Suprapubic skin (tissue), 4 donors: Measurements from ENCODE around the gene RIMS1. TPM values are rescaled to one million over a fixed set of nuclear protein-coding genes. Genes with fewer than 3 reads are reported as not detected.

Experiments
- DNase-seq, 2 donors: peaks; one replicate each; pipeline ENCODE4 v3.0.0-alpha.2; 2019; ENCODE audit warnings: low spot score in 2 of 2
- H3K27ac ChIP-seq: fragments of 200-600 bp; sonication (generic); one replicate; pipeline ENCODE4 v1.5.1; 2019
- H3K27me3 ChIP-seq: fragments of 200-600 bp; sonication (generic); one replicate; pipeline ENCODE4 v1.5.1; 2019
- H3K36me3 ChIP-seq: fragments of 200-600 bp; sonication (generic); one replicate; pipeline ENCODE4 v1.5.1; 2019
- H3K4me1 ChIP-seq: fragments of 200-600 bp; sonication (generic); one replicate; pipeline ENCODE4 v1.5.1; 2019
- H3K4me3 ChIP-seq: fragments of 200-600 bp; sonication (generic); one replicate; pipeline ENCODE4 v1.5.1; 2019; ENCODE audit warnings: mild to moderate bottlenecking
- H3K9me3 ChIP-seq: fragments of 200-600 bp; sonication (generic); one replicate; pipeline ENCODE4 v1.5.1; 2019
- CTCF ChIP-seq, 2 donors: fragments of 200-600 bp in 1 of 2; fragments of 450-650 bp in 1 of 2; sonication (generic) in 1 of 2; IDR thresholded peaks; one replicate each; pipeline ENCODE4 v1.5.1; 2016 to 2019; ENCODE audit warnings: antibody characterized with exemption in 2 of 2, mild to moderate bottlenecking in 1 of 2, moderate library complexity in 1 of 2
- EP300 ChIP-seq: sonication (generic); formaldehyde crosslinking; IDR thresholded peaks from one replicate; pipeline ENCODE4 v1.6.1; 2017; ENCODE audit warnings: antibody characterized with exemption
- POLR2A ChIP-seq, 2 donors: fragments of 450-650 bp; IDR thresholded peaks; one replicate each; pipeline ENCODE4 v1.6.1; 2017; ENCODE audit warnings: antibody characterized with exemption in 2 of 2, mild to moderate bottlenecking in 2 of 2, moderate library complexity in 2 of 2
- POLR2AphosphoS5 ChIP-seq, 3 donors: sonication (generic); formaldehyde crosslinking; IDR thresholded peaks; one replicate each; pipeline ENCODE4 v1.6.1; 2017; ENCODE audit warnings: antibody characterized with exemption in 3 of 3
- WGBS: methylation state at CpG from one replicate; pipeline ENCODE4 v1.1.5; 2018; 5-methylcytosine and 5-hydroxymethylcytosine counted together
- total RNA-seq, 4 donors: library from RNA; depleted of rRNA; stranded (reverse); fragments of >200 nt; gene quantifications; one replicate each; pipeline ENCODE4 v1.1.0, GENCODE V29; 2016

RIMS1 gene, protein sequence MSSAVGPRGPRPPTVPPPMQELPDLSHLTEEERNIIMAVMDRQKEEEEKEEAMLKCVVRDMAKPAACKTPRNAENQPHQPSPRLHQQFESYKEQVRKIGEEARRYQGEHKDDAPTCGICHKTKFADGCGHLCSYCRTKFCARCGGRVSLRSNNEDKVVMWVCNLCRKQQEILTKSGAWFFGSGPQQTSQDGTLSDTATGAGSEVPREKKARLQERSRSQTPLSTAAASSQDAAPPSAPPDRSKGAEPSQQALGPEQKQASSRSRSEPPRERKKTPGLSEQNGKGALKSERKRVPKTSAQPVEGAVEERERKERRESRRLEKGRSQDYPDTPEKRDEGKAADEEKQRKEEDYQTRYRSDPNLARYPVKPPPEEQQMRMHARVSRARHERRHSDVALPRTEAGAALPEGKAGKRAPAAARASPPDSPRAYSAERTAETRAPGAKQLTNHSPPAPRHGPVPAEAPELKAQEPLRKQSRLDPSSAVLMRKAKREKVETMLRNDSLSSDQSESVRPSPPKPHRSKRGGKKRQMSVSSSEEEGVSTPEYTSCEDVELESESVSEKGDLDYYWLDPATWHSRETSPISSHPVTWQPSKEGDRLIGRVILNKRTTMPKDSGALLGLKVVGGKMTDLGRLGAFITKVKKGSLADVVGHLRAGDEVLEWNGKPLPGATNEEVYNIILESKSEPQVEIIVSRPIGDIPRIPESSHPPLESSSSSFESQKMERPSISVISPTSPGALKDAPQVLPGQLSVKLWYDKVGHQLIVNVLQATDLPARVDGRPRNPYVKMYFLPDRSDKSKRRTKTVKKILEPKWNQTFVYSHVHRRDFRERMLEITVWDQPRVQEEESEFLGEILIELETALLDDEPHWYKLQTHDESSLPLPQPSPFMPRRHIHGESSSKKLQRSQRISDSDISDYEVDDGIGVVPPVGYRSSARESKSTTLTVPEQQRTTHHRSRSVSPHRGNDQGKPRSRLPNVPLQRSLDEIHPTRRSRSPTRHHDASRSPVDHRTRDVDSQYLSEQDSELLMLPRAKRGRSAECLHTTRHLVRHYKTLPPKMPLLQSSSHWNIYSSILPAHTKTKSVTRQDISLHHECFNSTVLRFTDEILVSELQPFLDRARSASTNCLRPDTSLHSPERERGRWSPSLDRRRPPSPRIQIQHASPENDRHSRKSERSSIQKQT (N-terminal part only)
- 1 to 10 TPM; 2.9 to 9.7 (median 4.5) TPM for total RNA-seq

DNA sequence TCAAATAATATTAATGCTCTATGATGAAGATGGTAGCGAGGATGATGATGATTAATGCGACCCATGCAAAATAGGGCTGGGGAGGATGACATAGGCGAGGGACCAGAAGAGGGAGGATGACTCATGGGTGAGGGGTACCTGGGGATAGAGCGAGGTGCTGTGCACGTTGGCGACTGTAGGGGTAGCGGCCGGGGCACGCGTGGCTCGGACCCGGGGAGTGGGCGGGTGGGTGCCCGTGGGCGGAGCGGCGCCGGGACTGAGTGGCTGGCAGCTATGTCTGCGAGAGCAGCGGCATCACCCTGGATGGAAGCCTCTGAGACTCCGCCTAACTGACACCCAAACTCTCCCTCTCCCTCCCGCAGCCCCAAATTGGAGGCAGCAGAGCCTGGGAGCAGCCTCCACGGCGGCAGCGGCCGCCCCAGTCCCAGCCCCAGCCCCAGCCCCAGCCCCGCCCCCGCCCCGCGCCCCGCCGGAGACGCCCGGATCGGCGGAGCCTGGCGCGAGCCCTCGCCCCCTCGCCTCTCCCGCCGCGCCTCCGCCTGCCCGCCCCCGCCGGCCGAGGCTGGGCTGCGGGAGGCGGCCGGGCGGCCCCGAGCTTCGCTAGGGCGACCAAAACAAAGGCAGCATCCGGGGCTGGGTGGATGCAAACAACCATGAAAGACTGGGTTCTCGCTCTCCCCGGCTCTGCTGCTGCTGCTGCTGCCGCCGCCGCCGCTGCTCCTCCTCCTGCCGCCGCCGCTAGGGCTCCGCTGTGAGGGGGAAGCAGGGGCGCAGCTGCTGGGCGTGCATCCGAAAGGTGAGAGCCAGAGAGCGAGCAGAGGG, at the start of gene RIMS1:
TSS of gene RIMS1 (plus strand) at position 367 of the 822 bp plus-strand sequence. CDS start 474 bp downstream, outside the sequence.
- H3K36me3 ChIP-seq: no peaks in the 10 kb centered on the region
- WGBS: 4% methylated on average over 19 of the region's 70 CpGs
- DNase-seq: no peak
- no peak within 1 kb of the TSS for H3K27ac ChIP-seq
- peak within 1 kb of the TSS; percentile 42 for H3K4me3 ChIP-seq
- no peaks in the 10 kb centered on the region for H3K9me3 ChIP-seq
- peaks cover 11% of the 10 kb centered on the region for H3K4me1 ChIP-seq
- TF ChIP-seq CTCF (IDR thresholded peaks at IDR 0.05) (no peak), POLR2A (IDR thresholded peaks at IDR 0.05) (no peak), POLR2AphosphoS5 (IDR thresholded peaks at IDR 0.05) (no peak), EP300 (no peak)
- peaks cover 47% of the 10 kb centered on the region for H3K27me3 ChIP-seq

- TF ChIP-seq EP300: no peak
- no peak for TF ChIP-seq POLR2AphosphoS5 (IDR thresholded peaks at IDR 0.05)
- TF ChIP-seq POLR2A (IDR thresholded peaks at IDR 0.05): no peak
- TF ChIP-seq CTCF (IDR thresholded peaks at IDR 0.05): no peak
- Histone ChIP-seq H3K4me1 (no peaks in the 10 kb centered on the region), H3K27me3 (no peaks in the 10 kb centered on the region), H3K36me3 (no peaks in the 10 kb centered on the region), H3K9me3 (no peaks in the 10 kb centered on the region), H3K4me3 (no peak overlapping the region), H3K27ac (no peak overlapping the region)
- WGBS: 56% methylated on average over 1 of the region's 1 CpG
- no peak for DNase-seq
Measured at GRCh38 chr6:71851214-71851613, 35.1 kb upstream of the RIMS1 start.

DNA sequence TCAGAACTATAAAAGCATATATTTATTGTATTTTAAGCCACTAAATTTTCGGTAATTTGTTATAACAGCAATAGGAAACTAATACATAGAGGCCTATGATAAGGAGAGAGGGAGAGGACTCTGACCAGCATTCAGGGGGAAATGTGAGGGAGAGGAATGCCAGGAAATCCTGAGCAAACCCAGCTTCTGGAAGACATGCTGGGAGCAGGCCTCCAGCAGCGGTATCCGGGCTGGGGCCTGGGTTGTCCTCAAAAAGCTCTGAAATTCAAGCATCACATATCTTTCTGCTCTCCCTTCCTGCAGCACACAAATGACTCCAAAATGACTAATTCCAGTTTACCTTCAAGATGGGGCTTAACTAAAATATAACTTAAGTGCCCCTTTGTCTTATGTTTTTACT, 33.4 kb upstream of the RIMS1 start:
- Histone ChIP-seq H3K4me1 (no peaks in the 10 kb centered on the region), H3K9me3 (no peaks in the 10 kb centered on the region), H3K27me3 (no peaks in the 10 kb centered on the region), H3K4me3 (no peak overlapping the region), H3K36me3 (no peaks in the 10 kb centered on the region), H3K27ac (no peak overlapping the region)
- TF ChIP-seq EP300 (no peak), CTCF (IDR thresholded peaks at IDR 0.05) (no peak), POLR2AphosphoS5 (IDR thresholded peaks at IDR 0.05) (no peak), POLR2A (IDR thresholded peaks at IDR 0.05) (no peak)
- DNase-seq: no peak
- 74% methylated on average over 3 of the region's 3 CpGs for WGBS

GRCh38 chr6:71855406-71855805, 30.9 kb upstream of the RIMS1 start:
- TF ChIP-seq CTCF (IDR thresholded peaks at IDR 0.05) (no peak), POLR2A (IDR thresholded peaks at IDR 0.05) (no peak), POLR2AphosphoS5 (IDR thresholded peaks at IDR 0.05) (no peak), EP300 (no peak)
- Histone ChIP-seq H3K27me3 (no peaks in the 10 kb centered on the region), H3K9me3 (no peaks in the 10 kb centered on the region), H3K27ac (no peak overlapping the region), H3K4me3 (no peak overlapping the region), H3K4me1 (no peaks in the 10 kb centered on the region), H3K36me3 (no peaks in the 10 kb centered on the region)
- no peak for DNase-seq
- whole genome bisulfite sequencing: 54% methylated on average over 3 of the region's 3 CpGs
